H1 (cell line): ENCODE measurements around the gene PGAM5. TPM values are rescaled to one million over a fixed set of nuclear protein-coding genes. Genes with fewer than 3 reads are reported as not detected.

Experiments used
- polyA plus RNA-seq, 7 experiments: library from polyadenylated mRNA; depleted of rRNA in 3 of 7; stranded (reverse) in 5 of 7; unstranded in 2 of 7; fragments of >200 nt in 5 of 7; fragments of 200-250 nt in 2 of 7; gene quantifications; 1 replicate in 5 of 7; 2 replicates in 1 of 7; 4 replicates in 1 of 7; pipeline versions ENCODE4 v1.2.1 to v1.2.3, GENCODE V29; 2011 to 2013; ENCODE audit warnings: missing spikeins in 2 of 7, mixed read lengths in 2 of 7
- total RNA-seq: library from RNA; stranded (reverse); fragmentation: NEBNext Ultra II Directional; extraction: Animal tissue kit (Norgen Biotek cat#: 25700); gene quantifications from 2 replicates; pipeline ENCODE4 v1.2.1, GENCODE V29; 2021
- TF ChIP-seq, protein P1 (sequence below), 3 experiments: IDR thresholded peaks; 1 replicate in 2 of 3; 2 replicates in 1 of 3; pipeline versions ENCODE4 v1.5.1 to v1.6.1; 2011; ENCODE audit warnings: low read length in 3 of 3, mild to moderate bottlenecking in 3 of 3, inconsistent platforms in 2 of 3, low read depth in 1 of 3, moderate library complexity in 1 of 3; ENCODE audit not compliant: insufficient read depth in 1 of 3; ENCODE audit errors: control extremely low read depth in 1 of 3

PGAM5 gene
- total and polyA plus RNA-seq, 2 of the 8 experiments (the other 6 are each of a cell fraction or from before 2014, with no cell fraction given), result 66.4 to 84.0 TPM

DNA sequence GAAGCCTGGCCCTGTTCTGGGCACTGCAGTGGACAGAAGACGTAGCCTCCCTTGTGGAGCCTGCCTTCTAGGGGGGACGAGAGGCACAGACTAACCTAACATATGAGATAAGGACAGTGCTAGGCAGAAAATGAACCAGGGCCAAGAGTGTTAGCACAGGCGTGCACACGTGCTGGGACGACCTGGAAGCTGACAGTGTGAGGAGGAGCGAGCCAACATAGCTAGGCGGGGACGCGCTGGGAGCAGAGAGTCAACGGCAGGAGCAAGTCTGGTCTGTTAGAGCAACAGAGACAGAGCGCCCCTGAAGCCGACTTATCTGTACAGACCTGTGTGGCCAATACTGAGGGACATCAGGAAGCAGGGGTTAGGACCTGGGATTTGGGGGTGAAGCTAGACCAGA is 15.2 kb upstream of the PGAM5 start (continued):
- TF ChIP-seq, protein P1, sequence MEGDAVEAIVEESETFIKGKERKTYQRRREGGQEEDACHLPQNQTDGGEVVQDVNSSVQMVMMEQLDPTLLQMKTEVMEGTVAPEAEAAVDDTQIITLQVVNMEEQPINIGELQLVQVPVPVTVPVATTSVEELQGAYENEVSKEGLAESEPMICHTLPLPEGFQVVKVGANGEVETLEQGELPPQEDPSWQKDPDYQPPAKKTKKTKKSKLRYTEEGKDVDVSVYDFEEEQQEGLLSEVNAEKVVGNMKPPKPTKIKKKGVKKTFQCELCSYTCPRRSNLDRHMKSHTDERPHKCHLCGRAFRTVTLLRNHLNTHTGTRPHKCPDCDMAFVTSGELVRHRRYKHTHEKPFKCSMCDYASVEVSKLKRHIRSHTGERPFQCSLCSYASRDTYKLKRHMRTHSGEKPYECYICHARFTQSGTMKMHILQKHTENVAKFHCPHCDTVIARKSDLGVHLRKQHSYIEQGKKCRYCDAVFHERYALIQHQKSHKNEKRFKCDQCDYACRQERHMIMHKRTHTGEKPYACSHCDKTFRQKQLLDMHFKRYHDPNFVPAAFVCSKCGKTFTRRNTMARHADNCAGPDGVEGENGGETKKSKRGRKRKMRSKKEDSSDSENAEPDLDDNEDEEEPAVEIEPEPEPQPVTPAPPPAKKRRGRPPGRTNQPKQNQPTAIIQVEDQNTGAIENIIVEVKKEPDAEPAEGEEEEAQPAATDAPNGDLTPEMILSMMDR (IDR thresholded peaks at IDR 0.05; ENCODE audit: control extremely low read depth in 1 of 3, insufficient read depth in 1 of 3, low read depth in 1 of 3, low read length in 3 of 3), result no peak
